ENCODE results near the gene BEST2. TPM values are rescaled to one million over a fixed set of nuclear protein-coding genes. Genes with fewer than 3 reads are reported as not detected.
"Not testable (repeated sequence)": the region's sequence is repeated elsewhere in the genome, so short reads cannot be mapped to it uniquely, and the experiment has no call there.

BEST2 gene
- total and polyA plus RNA-seq, 7 experiments from 2014 or later, result not detected

DNA sequence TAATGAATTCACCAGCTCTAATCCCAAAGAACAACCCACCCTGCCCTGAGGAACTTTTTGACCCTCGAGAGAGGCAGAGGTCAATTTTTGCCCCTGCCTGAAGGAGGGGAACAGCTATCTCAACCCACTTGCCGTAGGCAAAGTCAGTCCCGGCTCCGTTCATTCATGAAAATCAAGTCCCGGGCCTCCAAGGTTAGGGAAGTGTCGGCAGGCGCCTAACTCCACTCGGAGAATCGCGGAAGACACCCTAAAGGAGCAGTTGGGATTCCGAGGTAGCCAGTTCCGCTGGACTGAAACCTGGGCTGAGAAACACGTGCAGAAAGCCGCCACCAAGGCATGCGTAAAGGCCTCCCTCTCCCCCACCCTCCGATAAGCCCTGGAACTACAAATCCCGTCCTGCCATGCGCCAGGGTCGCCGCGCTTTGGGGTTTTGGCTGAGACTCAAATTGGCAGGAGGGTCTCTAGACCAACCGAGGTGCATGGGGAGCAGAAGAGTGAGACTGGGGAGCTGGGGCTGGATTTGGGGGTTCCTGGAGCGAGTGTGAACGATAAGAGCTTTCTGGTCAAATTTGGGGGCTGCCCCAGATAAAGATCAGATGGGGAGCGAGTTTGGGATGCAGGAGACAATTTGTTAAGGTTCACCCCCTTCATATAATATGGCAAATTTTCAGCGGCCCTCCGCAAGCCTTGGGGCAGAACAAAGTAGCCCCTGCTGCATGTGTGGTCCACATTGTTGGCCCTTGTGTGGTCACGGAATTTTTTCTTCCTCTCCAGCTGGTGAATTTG, 27.8 kb upstream of the BEST2 start, which contains the start of gene TNPO2:
TNPO2 (minus strand) TSS at position 292 of the 786 bp plus-strand sequence. CDS start 2,955 bp downstream, outside the sequence.
- CTCF ChIA-PET, result interaction anchor here (0.7 to 3.1 kb wide), 5 partner anchors 10 to 961 kb away, joined by 3 to 13 read pairs (median 3); partner anchors contain the start of gene TRIR
- Histone ChIP-seq H3K36me3 (ENCODE audit: control insufficient read depth in 2 of 3, insufficient read depth in 3 of 3, low read length in 3 of 3) (peaks cover 2 to 17% (median 4%) of the 10 kb centered on the region in 3 experiments), H3K27ac (ENCODE audit: low read depth, low read length) (peak within 1 kb of the TSS; percentile 85), H3K4me1 (ENCODE audit: control insufficient read depth in 2 of 2, insufficient read depth in 2 of 2, low read length in 2 of 2) (peaks cover 11 to 16% of the 10 kb centered on the region in 2 donors), H3K27me3 (ENCODE audit: control insufficient read depth in 2 of 2, insufficient read depth in 2 of 2, low read length in 2 of 2) (no peaks in the 10 kb centered on the region), H3K9me3 (ENCODE audit: control insufficient read depth in 2 of 3, low read length in 3 of 3) (no peaks in the 10 kb centered on the region), H3K4me3 (ENCODE audit: low read length) (peak within 1 kb of the TSS; percentile 91)
- H3K27me3 Mint-ChIP-seq, result peaks cover 0 to 2% (median 0%) of the 10 kb centered on the region in 5 donors
- ATAC-seq (peak; percentile 39), DNase-seq (peak; percentile 32 to 71 (median 56))
- H3K27ac Mint-ChIP-seq, result peak within 1 kb of the TSS; percentile 89 to 97 (median 95)
- peak within 1 kb of the TSS; percentile 86 to 96 (median 93) for H3K4me3 Mint-ChIP-seq
- peaks cover 22 to 41% (median 32%) of the 10 kb centered on the region in 7 donors for H3K4me1 Mint-ChIP-seq
- H3K9me3 Mint-ChIP-seq, result peaks cover 0 to 1% (median 0%) of the 10 kb centered on the region in 11 donors
- intact Hi-C loops (cut with micrococcal nuclease), result loop anchor here (2.0 to 5.0 kb wide), 6 partner anchors 42 to 213 kb away; partner anchors contain the start of genes CALR (in 2 of the 2), DHPS (in 1 of the 2), MAN2B1 (in 1 of the 2) and WDR83 (in 1 of the 2)
- H3K36me3 Mint-ChIP-seq, result peaks cover 0 to 12% (median 0%) of the 10 kb centered on the region in 5 donors
- POLR2A ChIA-PET, result interaction anchor here (0.7 to 6.0 kb wide), 10 partner anchors 10 to 208 kb away, joined by 3 to 129 read pairs (median 4); partner anchors contain the start of genes DHPS, FBXW9, GET3 and JUNB

DNA sequence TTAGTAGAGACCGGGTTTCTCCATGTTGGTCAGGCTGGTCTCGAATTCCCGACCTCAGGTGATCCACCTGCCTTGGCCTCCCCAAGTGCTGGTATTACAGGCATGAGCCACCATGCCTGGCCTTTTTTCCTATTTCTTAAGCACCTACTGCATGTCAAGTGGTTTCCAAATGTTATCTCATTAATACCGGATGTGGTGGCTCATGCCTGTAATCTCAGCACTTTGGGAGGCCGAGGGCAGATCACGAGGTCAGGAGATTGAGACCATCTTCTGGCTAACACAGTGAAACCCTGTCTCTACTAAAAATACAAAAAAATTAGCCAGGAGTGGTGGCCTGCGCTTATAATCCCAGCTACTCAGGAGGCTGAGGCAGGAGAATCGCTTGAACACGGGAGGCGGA, 26.0 kb upstream of the BEST2 start:
- H3K27me3 Mint-ChIP-seq, H3K4me3 Mint-ChIP-seq: not testable (repeated sequence)
- CTCF ChIA-PET, result interaction anchor here (0.6 kb wide), 1 partner anchor 44 kb away, joined by 4 read pairs; no protein-coding TSS in a partner anchor

DNA sequence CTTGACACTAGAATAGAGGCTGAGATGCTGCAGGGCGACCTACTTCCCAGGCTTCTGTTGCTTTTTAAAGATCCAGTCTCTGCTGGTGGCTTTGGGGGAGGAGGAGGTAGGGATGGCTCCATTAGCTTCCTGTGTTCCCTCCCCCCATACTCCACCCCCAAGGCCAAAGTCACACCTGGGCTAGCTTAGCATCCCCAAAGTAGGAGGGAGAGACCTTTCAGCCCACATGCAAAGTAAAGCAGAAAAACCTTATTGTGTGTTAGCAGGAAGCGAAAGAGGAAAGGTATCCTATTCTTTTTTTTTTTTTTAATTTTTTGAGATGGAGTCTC, 24.6 kb upstream of the BEST2 start:
- Mint-ChIP-seq H3K9me3 (peaks cover 0 to 1% (median 0%) of the 10 kb centered on the region in 11 donors), H3K4me1 (peaks cover 16 to 40% (median 33%) of the 10 kb centered on the region in 7 donors), H3K27me3 (peaks cover 0 to 2% (median 0%) of the 10 kb centered on the region in 5 donors), H3K27ac (peak overlapping the region in 1 of 9 donors; percentile 71), H3K36me3 (peaks cover 0 to 18% (median 11%) of the 10 kb centered on the region in 5 donors), H3K4me3 (no peak overlapping the region)
- POLR2A ChIA-PET, result interaction anchor here (1.4 kb wide), 1 partner anchor 45 kb away, joined by 4 read pairs; the partner anchor contains the start of gene DHPS
- peaks cover 3 to 12% of the 10 kb centered on the region in 2 donors for H3K4me1 ChIP-seq (ENCODE audit: control insufficient read depth in 2 of 2, insufficient read depth in 2 of 2, low read length in 2 of 2)
- DNase-seq, result no peak
- H3K27me3 ChIP-seq (ENCODE audit: control insufficient read depth in 2 of 2, insufficient read depth in 2 of 2, low read length in 2 of 2), result no peaks in the 10 kb centered on the region
- intact Hi-C loops (cut with micrococcal nuclease), result no loop called here
- no peak for ATAC-seq
- H3K27ac ChIP-seq (ENCODE audit: low read depth, low read length), result no peak overlapping the region
- H3K9me3 ChIP-seq (ENCODE audit: control insufficient read depth in 2 of 3, low read length in 3 of 3), result no peaks in the 10 kb centered on the region
- H3K36me3 ChIP-seq (ENCODE audit: control insufficient read depth in 2 of 3, insufficient read depth in 3 of 3, low read length in 3 of 3), result peaks cover 8 to 43% (median 12%) of the 10 kb centered on the region in 3 experiments
- no peak overlapping the region for H3K4me3 ChIP-seq (ENCODE audit: low read length)
- CTCF ChIA-PET, result interaction anchor here (0.6 kb wide), 1 partner anchor 482 kb away, joined by 3 read pairs; no protein-coding TSS in a partner anchor

More for the DNA sequence above, 26.0 kb upstream of the BEST2 start:
- POLR2A ChIA-PET, result interaction anchor here (0.6 to 1.4 kb wide), 2 partner anchors 10 to 12 kb away, joined by 3 to 4 read pairs; partner anchors contain the start of gene GET3
- H3K9me3 ChIP-seq (ENCODE audit: control insufficient read depth in 2 of 3, low read length in 3 of 3); DNase-seq; H3K9me3 Mint-ChIP-seq; ATAC-seq; H3K4me3 ChIP-seq (ENCODE audit: low read length); intact Hi-C loops (cut with micrococcal nuclease); H3K27ac ChIP-seq (ENCODE audit: low read depth, low read length); H3K27me3 ChIP-seq (ENCODE audit: control insufficient read depth in 2 of 2, insufficient read depth in 2 of 2, low read length in 2 of 2); H3K27ac Mint-ChIP-seq: not testable (repeated sequence)
- H3K36me3 Mint-ChIP-seq, result peaks cover 0 to 22% (median 10%) of the 10 kb centered on the region in 5 donors
- peaks cover 24 to 44% (median 36%) of the 10 kb centered on the region in 7 donors for H3K4me1 Mint-ChIP-seq
- H3K36me3 ChIP-seq (ENCODE audit: control insufficient read depth in 2 of 3, insufficient read depth in 3 of 3, low read length in 3 of 3), result peaks cover 6 to 31% (median 12%) of the 10 kb centered on the region in 3 experiments
- peaks cover 9 to 11% of the 10 kb centered on the region in 2 donors for H3K4me1 ChIP-seq (ENCODE audit: control insufficient read depth in 2 of 2, insufficient read depth in 2 of 2, low read length in 2 of 2)

GRCh38 chr19:12727745-12728433, 23.7 kb upstream of the BEST2 start:
- H3K36me3 Mint-ChIP-seq, result peaks cover 0 to 22% (median 11%) of the 10 kb centered on the region in 5 donors
- ChIA-PET CTCF (interaction anchor here (0.6 kb wide), 1 partner anchor 193 kb away, joined by 3 read pairs; no protein-coding TSS in a partner anchor), POLR2A (no interaction called here)
- peaks cover 12 to 19% of the 10 kb centered on the region in 2 donors for H3K4me1 ChIP-seq (ENCODE audit: control insufficient read depth in 2 of 2, insufficient read depth in 2 of 2, low read length in 2 of 2)
- H3K9me3 Mint-ChIP-seq, result no peaks in the 10 kb centered on the region
- peaks cover 23 to 44% (median 39%) of the 10 kb centered on the region in 7 donors for H3K4me1 Mint-ChIP-seq
- H3K9me3 ChIP-seq (ENCODE audit: control insufficient read depth in 2 of 3, low read length in 3 of 3), result no peaks in the 10 kb centered on the region
- no peak for ATAC-seq
- no peaks in the 10 kb centered on the region for H3K27me3 ChIP-seq (ENCODE audit: control insufficient read depth in 2 of 2, insufficient read depth in 2 of 2, low read length in 2 of 2)
- no peak overlapping the region for H3K27ac ChIP-seq (ENCODE audit: low read depth, low read length)
- H3K4me3 ChIP-seq (ENCODE audit: low read length), result no peak overlapping the region
- intact Hi-C loops (cut with micrococcal nuclease), result no loop called here
- no peaks in the 10 kb centered on the region for H3K27me3 Mint-ChIP-seq
- no peak overlapping the region for H3K4me3 Mint-ChIP-seq
- peaks cover 8 to 43% (median 12%) of the 10 kb centered on the region in 3 experiments for H3K36me3 ChIP-seq (ENCODE audit: control insufficient read depth in 2 of 3, insufficient read depth in 3 of 3, low read length in 3 of 3)
- DNase-seq, result no peak
- H3K27ac Mint-ChIP-seq, result peak overlapping the region in 1 of 9 donors; percentile 25

DNA sequence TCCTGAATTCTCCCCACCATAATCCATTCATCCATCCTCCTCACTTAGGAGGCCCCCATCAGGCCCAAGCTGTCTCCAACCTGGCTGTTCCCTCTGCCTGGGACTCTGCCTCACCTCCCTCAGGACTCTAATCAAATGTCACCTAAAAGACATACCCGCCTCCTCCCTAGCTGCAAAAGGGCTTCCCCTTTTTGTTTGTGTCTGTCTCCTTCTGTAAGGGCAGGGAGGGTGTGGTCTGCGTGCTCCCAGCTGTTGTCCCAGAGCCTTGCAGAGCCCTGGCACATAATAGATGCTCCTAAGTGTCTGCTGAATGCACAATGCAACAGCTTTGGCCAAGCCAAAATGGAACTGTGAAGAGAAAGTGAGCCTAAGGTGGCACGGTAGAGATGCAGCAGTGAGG, 21.5 kb upstream of the BEST2 start:
- Histone ChIP-seq H3K27ac (ENCODE audit: low read depth, low read length) (no peak overlapping the region), H3K4me1 (ENCODE audit: control insufficient read depth in 2 of 2, insufficient read depth in 2 of 2, low read length in 2 of 2) (peaks cover 17 to 19% of the 10 kb centered on the region in 2 donors), H3K9me3 (ENCODE audit: control insufficient read depth in 2 of 3, low read length in 3 of 3) (no peaks in the 10 kb centered on the region), H3K4me3 (ENCODE audit: low read length) (no peak overlapping the region), H3K36me3 (ENCODE audit: control insufficient read depth in 2 of 3, insufficient read depth in 3 of 3, low read length in 3 of 3) (peaks cover 8 to 49% (median 12%) of the 10 kb centered on the region in 3 experiments), H3K27me3 (ENCODE audit: control insufficient read depth in 2 of 2, insufficient read depth in 2 of 2, low read length in 2 of 2) (no peaks in the 10 kb centered on the region)
- ATAC-seq, result no peak
- peaks cover 19 to 37% (median 33%) of the 10 kb centered on the region in 7 donors for H3K4me1 Mint-ChIP-seq
- peak overlapping the region in 3 of 10 donors; percentile 37 to 58 (median 53) for H3K4me3 Mint-ChIP-seq
- H3K9me3 Mint-ChIP-seq, result peaks cover 0 to 1% (median 0%) of the 10 kb centered on the region in 11 donors
- H3K27me3 Mint-ChIP-seq, result no peaks in the 10 kb centered on the region
- POLR2A ChIA-PET, result interaction anchor here (1.1 to 8.5 kb wide), 3 partner anchors 8 to 62 kb away, joined by 3 to 129 read pairs (median 8); partner anchors contain the start of genes JUNB and TNPO2
- H3K36me3 Mint-ChIP-seq, result peaks cover 0 to 28% (median 11%) of the 10 kb centered on the region in 5 donors
- DNase-seq, result no peak
- CTCF ChIA-PET, result interaction anchor here (0.7 kb wide), 1 partner anchor 45 kb away, joined by 7 read pairs; no protein-coding TSS in a partner anchor
- peak overlapping the region in 6 of 9 donors; percentile 23 to 57 (median 43) for H3K27ac Mint-ChIP-seq
- intact Hi-C loops (cut with micrococcal nuclease), result loop anchor here (5.0 kb wide), 2 partner anchors 118 to 387 kb away; partner anchors contain the start of genes NACC1 (in 1 of the 2), TRMT1 (in 1 of the 2), ZNF490 (in 1 of the 2) and ZNF791 (in 1 of the 2)
